WTC11 (cell line): ENCODE measurements around the gene SYTL2. TPM values are rescaled to one million over a fixed set of nuclear protein-coding genes. Genes with fewer than 3 reads are reported as not detected.

Experiments used
- ESRRA ChIP-seq: sonication (generic); formaldehyde crosslinking; IDR thresholded peaks from 2 replicates; pipeline ENCODE4 v1.8.1; 2022; ENCODE audit warnings: mild to moderate bottlenecking, missing genetic modification reagents, borderline replicate concordance
- MXD4 ChIP-seq: fragments of 250-450 bp; sonication (Bioruptor Pico); IDR thresholded peaks from 2 replicates; pipeline ENCODE4 v1.8.0; 2021; ENCODE audit warnings: mild to moderate bottlenecking, moderate library complexity, borderline replicate concordance
- OVOL2 ChIP-seq: fragments of 250-450 bp; sonication (Bioruptor Pico); IDR thresholded peaks from 2 replicates; pipeline ENCODE4 v1.9.0; 2021; ENCODE audit warnings: mild to moderate bottlenecking, borderline replicate concordance
- TCF7 ChIP-seq: sonication (generic); formaldehyde crosslinking; IDR thresholded peaks from 2 replicates; pipeline ENCODE4 v1.8.0; 2022; ENCODE audit warnings: mild to moderate bottlenecking, low read depth, missing genetic modification reagents, moderate library complexity
- ZNF138 ChIP-seq: sonication (generic); formaldehyde crosslinking; conservative IDR thresholded peaks from 2 replicates; pipeline ENCODE4 v1.8.1; 2022; ENCODE audit warnings: mild to moderate bottlenecking, moderate library complexity, missing genetic modification reagents
- ZNF416 ChIP-seq: fragments of 250-450 bp; sonication (Bioruptor Pico); IDR thresholded peaks from 2 replicates; pipeline ENCODE4 v1.9.0; 2021; ENCODE audit warnings: mild to moderate bottlenecking, inconsistent platforms
- ZNF423 ChIP-seq: fragments of 250-450 bp; sonication (Bioruptor Pico); IDR thresholded peaks from 2 replicates; pipeline ENCODE4 v2.1.2; 2022; ENCODE audit warnings: mild to moderate bottlenecking, moderate library complexity
- total RNA-seq: library from RNA; stranded (reverse); gene quantifications from 3 replicates; pipeline ENCODE4 v1.2.3, GENCODE V29; 2021
- TF ChIP-seq, protein P1 (sequence below): fragments of 200-600 bp; IDR thresholded peaks from 2 replicates; pipeline ENCODE4 v1.8.0; 2022; ENCODE audit warnings: antibody characterized with exemption
- TF ChIP-seq, protein P2 (sequence below): sonication (generic); formaldehyde crosslinking; conservative IDR thresholded peaks from 2 replicates; pipeline ENCODE4 v1.8.1; 2022; ENCODE audit warnings: mild to moderate bottlenecking, missing genetic modification reagents
- TF ChIP-seq, protein P3 (sequence below): sonication (generic); formaldehyde crosslinking; IDR thresholded peaks from 2 replicates; pipeline ENCODE4 v1.8.0; 2022; ENCODE audit warnings: mild to moderate bottlenecking, missing genetic modification reagents
- TF ChIP-seq, protein P4 (sequence below): sonication (generic); formaldehyde crosslinking; IDR thresholded peaks from 2 replicates; pipeline ENCODE4 v1.8.1; 2022; ENCODE audit warnings: low read depth, missing genetic modification reagents, borderline replicate concordance
- TF ChIP-seq, protein P5 (sequence below): sonication (generic); formaldehyde crosslinking; IDR thresholded peaks from 2 replicates; pipeline ENCODE4 v1.8.1; 2022; ENCODE audit warnings: low read depth, mild to moderate bottlenecking, moderate library complexity, missing genetic modification reagents, borderline replicate concordance
- TF ChIP-seq, protein P6 (sequence below): sonication (generic); formaldehyde crosslinking; IDR thresholded peaks from 2 replicates; pipeline ENCODE4 v1.8.0; 2022; ENCODE audit warnings: missing genetic modification reagents
- TF ChIP-seq, protein P7 (sequence below): sonication (generic); formaldehyde crosslinking; IDR thresholded peaks from 2 replicates; pipeline ENCODE4 v1.8.1; 2023; ENCODE audit warnings: mild to moderate bottlenecking, missing genetic modification reagents

SYTL2 gene
- total RNA-seq, 1 experiment from 2014 or later = 7.1 TPM

DNA sequence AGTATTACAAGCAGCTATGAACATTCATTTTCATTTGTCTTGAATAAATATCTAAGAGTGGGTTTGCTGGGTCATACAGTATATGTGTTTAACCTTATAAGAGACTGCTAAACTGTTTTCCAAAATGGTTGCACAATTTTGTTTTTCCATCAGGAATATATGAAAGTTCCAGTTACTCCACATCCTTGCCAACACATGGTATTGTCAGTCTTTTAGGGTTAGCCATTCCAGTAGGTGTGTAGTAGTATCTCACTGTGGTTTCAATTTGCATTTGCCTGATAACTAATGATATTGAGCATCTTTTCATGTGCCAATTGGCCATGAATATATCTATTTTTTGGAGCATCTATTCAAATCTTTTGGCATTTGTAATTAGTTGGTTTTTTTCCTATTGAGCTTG lies 36.5 kb upstream of the SYTL2 start (continued):
- TF ChIP-seq, protein P1, sequence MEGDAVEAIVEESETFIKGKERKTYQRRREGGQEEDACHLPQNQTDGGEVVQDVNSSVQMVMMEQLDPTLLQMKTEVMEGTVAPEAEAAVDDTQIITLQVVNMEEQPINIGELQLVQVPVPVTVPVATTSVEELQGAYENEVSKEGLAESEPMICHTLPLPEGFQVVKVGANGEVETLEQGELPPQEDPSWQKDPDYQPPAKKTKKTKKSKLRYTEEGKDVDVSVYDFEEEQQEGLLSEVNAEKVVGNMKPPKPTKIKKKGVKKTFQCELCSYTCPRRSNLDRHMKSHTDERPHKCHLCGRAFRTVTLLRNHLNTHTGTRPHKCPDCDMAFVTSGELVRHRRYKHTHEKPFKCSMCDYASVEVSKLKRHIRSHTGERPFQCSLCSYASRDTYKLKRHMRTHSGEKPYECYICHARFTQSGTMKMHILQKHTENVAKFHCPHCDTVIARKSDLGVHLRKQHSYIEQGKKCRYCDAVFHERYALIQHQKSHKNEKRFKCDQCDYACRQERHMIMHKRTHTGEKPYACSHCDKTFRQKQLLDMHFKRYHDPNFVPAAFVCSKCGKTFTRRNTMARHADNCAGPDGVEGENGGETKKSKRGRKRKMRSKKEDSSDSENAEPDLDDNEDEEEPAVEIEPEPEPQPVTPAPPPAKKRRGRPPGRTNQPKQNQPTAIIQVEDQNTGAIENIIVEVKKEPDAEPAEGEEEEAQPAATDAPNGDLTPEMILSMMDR = no peak
- TF ChIP-seq, protein P2, sequence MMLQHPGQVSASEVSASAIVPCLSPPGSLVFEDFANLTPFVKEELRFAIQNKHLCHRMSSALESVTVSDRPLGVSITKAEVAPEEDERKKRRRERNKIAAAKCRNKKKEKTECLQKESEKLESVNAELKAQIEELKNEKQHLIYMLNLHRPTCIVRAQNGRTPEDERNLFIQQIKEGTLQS = no peak
- no peak for TF ChIP-seq TCF7 (CRISPR knock-in tag)
- no peak for TF ChIP-seq ZNF138 (CRISPR knock-in tag)
- TF ChIP-seq, protein P3, sequence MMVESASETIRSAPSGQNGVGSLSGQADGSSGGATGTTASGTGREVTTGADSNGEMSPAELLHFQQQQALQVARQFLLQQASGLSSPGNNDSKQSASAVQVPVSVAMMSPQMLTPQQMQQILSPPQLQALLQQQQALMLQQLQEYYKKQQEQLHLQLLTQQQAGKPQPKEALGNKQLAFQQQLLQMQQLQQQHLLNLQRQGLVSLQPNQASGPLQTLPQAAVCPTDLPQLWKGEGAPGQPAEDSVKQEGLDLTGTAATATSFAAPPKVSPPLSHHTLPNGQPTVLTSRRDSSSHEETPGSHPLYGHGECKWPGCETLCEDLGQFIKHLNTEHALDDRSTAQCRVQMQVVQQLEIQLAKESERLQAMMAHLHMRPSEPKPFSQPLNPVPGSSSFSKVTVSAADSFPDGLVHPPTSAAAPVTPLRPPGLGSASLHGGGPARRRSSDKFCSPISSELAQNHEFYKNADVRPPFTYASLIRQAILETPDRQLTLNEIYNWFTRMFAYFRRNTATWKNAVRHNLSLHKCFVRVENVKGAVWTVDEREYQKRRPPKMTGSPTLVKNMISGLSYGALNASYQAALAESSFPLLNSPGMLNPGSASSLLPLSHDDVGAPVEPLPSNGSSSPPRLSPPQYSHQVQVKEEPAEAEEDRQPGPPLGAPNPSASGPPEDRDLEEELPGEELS = no peak
- TF ChIP-seq, protein P4, sequence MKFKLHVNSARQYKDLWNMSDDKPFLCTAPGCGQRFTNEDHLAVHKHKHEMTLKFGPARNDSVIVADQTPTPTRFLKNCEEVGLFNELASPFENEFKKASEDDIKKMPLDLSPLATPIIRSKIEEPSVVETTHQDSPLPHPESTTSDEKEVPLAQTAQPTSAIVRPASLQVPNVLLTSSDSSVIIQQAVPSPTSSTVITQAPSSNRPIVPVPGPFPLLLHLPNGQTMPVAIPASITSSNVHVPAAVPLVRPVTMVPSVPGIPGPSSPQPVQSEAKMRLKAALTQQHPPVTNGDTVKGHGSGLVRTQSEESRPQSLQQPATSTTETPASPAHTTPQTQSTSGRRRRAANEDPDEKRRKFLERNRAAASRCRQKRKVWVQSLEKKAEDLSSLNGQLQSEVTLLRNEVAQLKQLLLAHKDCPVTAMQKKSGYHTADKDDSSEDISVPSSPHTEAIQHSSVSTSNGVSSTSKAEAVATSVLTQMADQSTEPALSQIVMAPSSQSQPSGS = no peak
- TF ChIP-seq, protein P5, sequence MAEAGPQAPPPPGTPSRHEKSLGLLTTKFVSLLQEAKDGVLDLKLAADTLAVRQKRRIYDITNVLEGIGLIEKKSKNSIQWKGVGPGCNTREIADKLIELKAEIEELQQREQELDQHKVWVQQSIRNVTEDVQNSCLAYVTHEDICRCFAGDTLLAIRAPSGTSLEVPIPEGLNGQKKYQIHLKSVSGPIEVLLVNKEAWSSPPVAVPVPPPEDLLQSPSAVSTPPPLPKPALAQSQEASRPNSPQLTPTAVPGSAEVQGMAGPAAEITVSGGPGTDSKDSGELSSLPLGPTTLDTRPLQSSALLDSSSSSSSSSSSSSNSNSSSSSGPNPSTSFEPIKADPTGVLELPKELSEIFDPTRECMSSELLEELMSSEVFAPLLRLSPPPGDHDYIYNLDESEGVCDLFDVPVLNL (CRISPR knock-in tag) = no peak
- no peak for TF ChIP-seq ZNF423 (CRISPR knock-in tag)
- no peak for TF ChIP-seq ZNF416 (CRISPR knock-in tag)
- TF ChIP-seq, protein P6, sequence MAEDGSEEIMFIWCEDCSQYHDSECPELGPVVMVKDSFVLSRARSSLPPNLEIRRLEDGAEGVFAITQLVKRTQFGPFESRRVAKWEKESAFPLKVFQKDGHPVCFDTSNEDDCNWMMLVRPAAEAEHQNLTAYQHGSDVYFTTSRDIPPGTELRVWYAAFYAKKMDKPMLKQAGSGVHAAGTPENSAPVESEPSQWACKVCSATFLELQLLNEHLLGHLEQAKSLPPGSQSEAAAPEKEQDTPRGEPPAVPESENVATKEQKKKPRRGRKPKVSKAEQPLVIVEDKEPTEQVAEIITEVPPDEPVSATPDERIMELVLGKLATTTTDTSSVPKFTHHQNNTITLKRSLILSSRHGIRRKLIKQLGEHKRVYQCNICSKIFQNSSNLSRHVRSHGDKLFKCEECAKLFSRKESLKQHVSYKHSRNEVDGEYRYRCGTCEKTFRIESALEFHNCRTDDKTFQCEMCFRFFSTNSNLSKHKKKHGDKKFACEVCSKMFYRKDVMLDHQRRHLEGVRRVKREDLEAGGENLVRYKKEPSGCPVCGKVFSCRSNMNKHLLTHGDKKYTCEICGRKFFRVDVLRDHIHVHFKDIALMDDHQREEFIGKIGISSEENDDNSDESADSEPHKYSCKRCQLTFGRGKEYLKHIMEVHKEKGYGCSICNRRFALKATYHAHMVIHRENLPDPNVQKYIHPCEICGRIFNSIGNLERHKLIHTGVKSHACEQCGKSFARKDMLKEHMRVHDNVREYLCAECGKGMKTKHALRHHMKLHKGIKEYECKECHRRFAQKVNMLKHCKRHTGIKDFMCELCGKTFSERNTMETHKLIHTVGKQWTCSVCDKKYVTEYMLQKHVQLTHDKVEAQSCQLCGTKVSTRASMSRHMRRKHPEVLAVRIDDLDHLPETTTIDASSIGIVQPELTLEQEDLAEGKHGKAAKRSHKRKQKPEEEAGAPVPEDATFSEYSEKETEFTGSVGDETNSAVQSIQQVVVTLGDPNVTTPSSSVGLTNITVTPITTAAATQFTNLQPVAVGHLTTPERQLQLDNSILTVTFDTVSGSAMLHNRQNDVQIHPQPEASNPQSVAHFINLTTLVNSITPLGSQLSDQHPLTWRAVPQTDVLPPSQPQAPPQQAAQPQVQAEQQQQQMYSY (CRISPR knock-in tag) = no peak
- TF ChIP-seq OVOL2 (CRISPR knock-in tag) = no peak
- no peak for TF ChIP-seq ESRRA (CRISPR knock-in tag)
- TF ChIP-seq, protein P7, sequence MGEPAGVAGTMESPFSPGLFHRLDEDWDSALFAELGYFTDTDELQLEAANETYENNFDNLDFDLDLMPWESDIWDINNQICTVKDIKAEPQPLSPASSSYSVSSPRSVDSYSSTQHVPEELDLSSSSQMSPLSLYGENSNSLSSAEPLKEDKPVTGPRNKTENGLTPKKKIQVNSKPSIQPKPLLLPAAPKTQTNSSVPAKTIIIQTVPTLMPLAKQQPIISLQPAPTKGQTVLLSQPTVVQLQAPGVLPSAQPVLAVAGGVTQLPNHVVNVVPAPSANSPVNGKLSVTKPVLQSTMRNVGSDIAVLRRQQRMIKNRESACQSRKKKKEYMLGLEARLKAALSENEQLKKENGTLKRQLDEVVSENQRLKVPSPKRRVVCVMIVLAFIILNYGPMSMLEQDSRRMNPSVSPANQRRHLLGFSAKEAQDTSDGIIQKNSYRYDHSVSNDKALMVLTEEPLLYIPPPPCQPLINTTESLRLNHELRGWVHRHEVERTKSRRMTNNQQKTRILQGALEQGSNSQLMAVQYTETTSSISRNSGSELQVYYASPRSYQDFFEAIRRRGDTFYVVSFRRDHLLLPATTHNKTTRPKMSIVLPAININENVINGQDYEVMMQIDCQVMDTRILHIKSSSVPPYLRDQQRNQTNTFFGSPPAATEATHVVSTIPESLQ = no peak
- no peak for TF ChIP-seq MXD4 (CRISPR knock-in tag)
